ENCODE data around the gene MATCAP1. TPM values are rescaled to one million over a fixed set of nuclear protein-coding genes. Genes with fewer than 3 reads are reported as not detected.

MATCAP1 gene
- total RNA-seq, 1 donor = 12.9 TPM

GRCh38 chr16:67191995-67192681 lies 8.4 kb upstream of the MATCAP1 start, which contains the start of gene E2F4:
E2F4 (plus strand) TSS chr16:67192155; CDS start chr16:67192228, 73 bp downstream.
- DNase-seq (ENCODE audit: low read depth in 2 of 3, low spot score in 2 of 3) = peak; percentile 61 to 94 (median 91)

- no peak for DNase-seq (ENCODE audit: low read depth in 2 of 3, low spot score in 2 of 3)
Measured at GRCh38 chr16:67191411-67191994, 7.7 kb upstream of the MATCAP1 start.

- no peak for DNase-seq (ENCODE audit: low read depth in 2 of 3, low spot score in 2 of 3)
Measured at GRCh38 chr16:67190448-67191399, 7.0 kb upstream of the MATCAP1 start.

GRCh38 chr16:67190041-67190440 lies 6.3 kb upstream of the MATCAP1 start, which contains the start of gene EXOC3L1:
EXOC3L1 (minus strand) TSS chr16:67190136; CDS start chr16:67189676, 460 bp downstream.
- no peak for DNase-seq (ENCODE audit: low read depth in 2 of 3, low spot score in 2 of 3)

GRCh38 chr16:67188798-67189197 lies 5.0 kb upstream of the MATCAP1 start:
- DNase-seq (ENCODE audit: low read depth in 2 of 3, low spot score in 2 of 3) = no peak

GRCh38 chr16:67188323-67188722 lies 4.6 kb upstream of the MATCAP1 start:
- DNase-seq (ENCODE audit: low read depth in 2 of 3, low spot score in 2 of 3) = no peak

GRCh38 chr16:67187175-67187890 lies 3.6 kb upstream of the MATCAP1 start:
- no peak for DNase-seq (ENCODE audit: low read depth in 2 of 3, low spot score in 2 of 3)

- DNase-seq (ENCODE audit: low read depth in 2 of 3, low spot score in 2 of 3) = no peak
Measured at GRCh38 chr16:67186550-67186950, 2.8 kb upstream of the MATCAP1 start.

GRCh38 chr16:67185651-67186134 lies 1.9 kb upstream of the MATCAP1 start:
- no peak for DNase-seq (ENCODE audit: low read depth in 2 of 3, low spot score in 2 of 3)

- peak in 2 of 3 donors; percentile 81 to 88 for DNase-seq (ENCODE audit: low read depth in 2 of 3, low spot score in 2 of 3)
Measured at GRCh38 chr16:67184995-67185650, 1.4 kb upstream of the MATCAP1 start.

- DNase-seq (ENCODE audit: low read depth in 2 of 3, low spot score in 2 of 3) = no peak
Measured at GRCh38 chr16:67184453-67184994, 761 bp upstream of the MATCAP1 start.

GRCh38 chr16:67183284-67183626 lies 508 bp downstream of the MATCAP1 start:
- no peak for DNase-seq (ENCODE audit: low read depth in 2 of 3, low spot score in 2 of 3)

GRCh38 chr16:67182288-67182687 lies 1.5 kb downstream of the MATCAP1 start:
- no peak for DNase-seq (ENCODE audit: low read depth in 2 of 3, low spot score in 2 of 3)

GRCh38 chr16:67181346-67181745 lies 2.4 kb downstream of the MATCAP1 start:
- no peak for DNase-seq (ENCODE audit: low read depth in 2 of 3, low spot score in 2 of 3)

GRCh38 chr16:67180166-67180565 lies 3.6 kb downstream of the MATCAP1 start:
- no peak for DNase-seq (ENCODE audit: low read depth in 2 of 3, low spot score in 2 of 3)

- no peak for DNase-seq (ENCODE audit: low read depth in 2 of 3, low spot score in 2 of 3)
Measured at GRCh38 chr16:67179421-67180080, 4.2 kb downstream of the MATCAP1 start.

GRCh38 chr16:67177743-67178699 lies 5.7 kb downstream of the MATCAP1 start:
- DNase-seq (ENCODE audit: low read depth in 2 of 3, low spot score in 2 of 3) = no peak

GRCh38 chr16:67176662-67177061 lies 7.1 kb downstream of the MATCAP1 start:
- DNase-seq (ENCODE audit: low read depth in 2 of 3, low spot score in 2 of 3) = no peak
